Measurements from ENCODE around the gene IGSF21.

DNA sequence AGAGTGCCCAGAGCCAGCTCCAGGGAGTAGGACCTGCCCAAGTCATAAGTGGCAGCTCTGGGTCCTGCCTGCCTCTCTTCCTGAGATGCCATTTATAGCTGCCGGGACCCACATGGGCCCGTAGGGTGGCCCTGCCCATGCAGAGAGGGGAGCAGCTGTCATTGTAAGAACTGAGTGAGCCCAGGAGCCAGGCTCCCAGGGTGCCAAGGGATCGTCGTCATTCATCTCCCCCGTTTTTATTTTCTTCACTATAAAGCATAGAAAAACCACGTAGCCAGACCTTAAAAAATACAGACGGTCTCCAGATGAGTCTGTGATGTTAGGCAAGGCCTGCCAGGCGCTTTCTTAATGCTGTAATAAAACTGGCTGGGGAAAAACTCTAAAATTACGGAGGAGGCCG, 90.7 kb downstream of the IGSF21 start:
- TF ChIP-seq, protein P1, sequence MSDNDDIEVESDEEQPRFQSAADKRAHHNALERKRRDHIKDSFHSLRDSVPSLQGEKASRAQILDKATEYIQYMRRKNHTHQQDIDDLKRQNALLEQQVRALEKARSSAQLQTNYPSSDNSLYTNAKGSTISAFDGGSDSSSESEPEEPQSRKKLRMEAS (IDR thresholded peaks at IDR 0.05): no peak
- TF ChIP-seq, protein P2, sequence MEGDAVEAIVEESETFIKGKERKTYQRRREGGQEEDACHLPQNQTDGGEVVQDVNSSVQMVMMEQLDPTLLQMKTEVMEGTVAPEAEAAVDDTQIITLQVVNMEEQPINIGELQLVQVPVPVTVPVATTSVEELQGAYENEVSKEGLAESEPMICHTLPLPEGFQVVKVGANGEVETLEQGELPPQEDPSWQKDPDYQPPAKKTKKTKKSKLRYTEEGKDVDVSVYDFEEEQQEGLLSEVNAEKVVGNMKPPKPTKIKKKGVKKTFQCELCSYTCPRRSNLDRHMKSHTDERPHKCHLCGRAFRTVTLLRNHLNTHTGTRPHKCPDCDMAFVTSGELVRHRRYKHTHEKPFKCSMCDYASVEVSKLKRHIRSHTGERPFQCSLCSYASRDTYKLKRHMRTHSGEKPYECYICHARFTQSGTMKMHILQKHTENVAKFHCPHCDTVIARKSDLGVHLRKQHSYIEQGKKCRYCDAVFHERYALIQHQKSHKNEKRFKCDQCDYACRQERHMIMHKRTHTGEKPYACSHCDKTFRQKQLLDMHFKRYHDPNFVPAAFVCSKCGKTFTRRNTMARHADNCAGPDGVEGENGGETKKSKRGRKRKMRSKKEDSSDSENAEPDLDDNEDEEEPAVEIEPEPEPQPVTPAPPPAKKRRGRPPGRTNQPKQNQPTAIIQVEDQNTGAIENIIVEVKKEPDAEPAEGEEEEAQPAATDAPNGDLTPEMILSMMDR (IDR thresholded peaks at IDR 0.05; ENCODE audit: low read depth, low read length, missing input control): no peak
- no peak for TF ChIP-seq YY1 (IDR thresholded peaks at IDR 0.05)
- TF ChIP-seq, protein P3, sequence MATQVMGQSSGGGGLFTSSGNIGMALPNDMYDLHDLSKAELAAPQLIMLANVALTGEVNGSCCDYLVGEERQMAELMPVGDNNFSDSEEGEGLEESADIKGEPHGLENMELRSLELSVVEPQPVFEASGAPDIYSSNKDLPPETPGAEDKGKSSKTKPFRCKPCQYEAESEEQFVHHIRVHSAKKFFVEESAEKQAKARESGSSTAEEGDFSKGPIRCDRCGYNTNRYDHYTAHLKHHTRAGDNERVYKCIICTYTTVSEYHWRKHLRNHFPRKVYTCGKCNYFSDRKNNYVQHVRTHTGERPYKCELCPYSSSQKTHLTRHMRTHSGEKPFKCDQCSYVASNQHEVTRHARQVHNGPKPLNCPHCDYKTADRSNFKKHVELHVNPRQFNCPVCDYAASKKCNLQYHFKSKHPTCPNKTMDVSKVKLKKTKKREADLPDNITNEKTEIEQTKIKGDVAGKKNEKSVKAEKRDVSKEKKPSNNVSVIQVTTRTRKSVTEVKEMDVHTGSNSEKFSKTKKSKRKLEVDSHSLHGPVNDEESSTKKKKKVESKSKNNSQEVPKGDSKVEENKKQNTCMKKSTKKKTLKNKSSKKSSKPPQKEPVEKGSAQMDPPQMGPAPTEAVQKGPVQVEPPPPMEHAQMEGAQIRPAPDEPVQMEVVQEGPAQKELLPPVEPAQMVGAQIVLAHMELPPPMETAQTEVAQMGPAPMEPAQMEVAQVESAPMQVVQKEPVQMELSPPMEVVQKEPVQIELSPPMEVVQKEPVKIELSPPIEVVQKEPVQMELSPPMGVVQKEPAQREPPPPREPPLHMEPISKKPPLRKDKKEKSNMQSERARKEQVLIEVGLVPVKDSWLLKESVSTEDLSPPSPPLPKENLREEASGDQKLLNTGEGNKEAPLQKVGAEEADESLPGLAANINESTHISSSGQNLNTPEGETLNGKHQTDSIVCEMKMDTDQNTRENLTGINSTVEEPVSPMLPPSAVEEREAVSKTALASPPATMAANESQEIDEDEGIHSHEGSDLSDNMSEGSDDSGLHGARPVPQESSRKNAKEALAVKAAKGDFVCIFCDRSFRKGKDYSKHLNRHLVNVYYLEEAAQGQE (IDR thresholded peaks at IDR 0.05): no peak
- TF ChIP-seq RAD21 (IDR thresholded peaks at IDR 0.05): no peak
- TF ChIP-seq, protein P4, sequence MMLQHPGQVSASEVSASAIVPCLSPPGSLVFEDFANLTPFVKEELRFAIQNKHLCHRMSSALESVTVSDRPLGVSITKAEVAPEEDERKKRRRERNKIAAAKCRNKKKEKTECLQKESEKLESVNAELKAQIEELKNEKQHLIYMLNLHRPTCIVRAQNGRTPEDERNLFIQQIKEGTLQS (IDR thresholded peaks at IDR 0.05): no peak
- TF ChIP-seq TAF1 (conservative IDR thresholded peaks at IDR 0.05): no peak
- TF ChIP-seq GABPA (IDR thresholded peaks at IDR 0.05 in 1 of 2, conservative IDR thresholded peaks at IDR 0.05 in 1 of 2): no peak
- no peak for TF ChIP-seq HNF4A (conservative IDR thresholded peaks at IDR 0.05)
- TF ChIP-seq RXRA (IDR thresholded peaks at IDR 0.05): no peak
- TF ChIP-seq SP1 (IDR thresholded peaks at IDR 0.05): no peak
- TF ChIP-seq JUND (IDR thresholded peaks at IDR 0.05): no peak

Measured in liver (tissue), 3 donors.